T-helper 2 cell treated with Interferon-gamma antibody and Interleukin-4, amounts not matched to agents 5 μg/mL and 100 μg/mL, for 36 hours (primary cell): ENCODE measurements around the gene SLC23A2.

ENCODE experiments used
- DNase-seq: peaks from one replicate; pipeline ENCODE4 v3.0.0; 2021; ENCODE audit warnings: low spot score
- H3K27ac Mint-ChIP-seq: one replicate; pipeline ENCODE4 v1.8.0; 2021; ENCODE audit warnings: mild to moderate bottlenecking, mixed read lengths
- H3K27me3 Mint-ChIP-seq: one replicate; pipeline ENCODE4 v1.8.0; 2021; ENCODE audit warnings: low read depth, mixed read lengths
- H3K36me3 Mint-ChIP-seq: one replicate; pipeline ENCODE4 v1.8.0; 2021; ENCODE audit warnings: low read depth, mixed read lengths
- H3K4me1 Mint-ChIP-seq: one replicate; pipeline ENCODE4 v1.8.0; 2021; ENCODE audit warnings: low read depth, mixed read lengths
- H3K4me3 Mint-ChIP-seq: one replicate; pipeline ENCODE4 v1.8.0; 2022; ENCODE audit warnings: mild to moderate bottlenecking, moderate library complexity, mixed read lengths
- H3K9me3 Mint-ChIP-seq: one replicate; pipeline ENCODE4 v1.8.0; 2021; ENCODE audit warnings: mixed read lengths

SLC23A2 gene

DNA sequence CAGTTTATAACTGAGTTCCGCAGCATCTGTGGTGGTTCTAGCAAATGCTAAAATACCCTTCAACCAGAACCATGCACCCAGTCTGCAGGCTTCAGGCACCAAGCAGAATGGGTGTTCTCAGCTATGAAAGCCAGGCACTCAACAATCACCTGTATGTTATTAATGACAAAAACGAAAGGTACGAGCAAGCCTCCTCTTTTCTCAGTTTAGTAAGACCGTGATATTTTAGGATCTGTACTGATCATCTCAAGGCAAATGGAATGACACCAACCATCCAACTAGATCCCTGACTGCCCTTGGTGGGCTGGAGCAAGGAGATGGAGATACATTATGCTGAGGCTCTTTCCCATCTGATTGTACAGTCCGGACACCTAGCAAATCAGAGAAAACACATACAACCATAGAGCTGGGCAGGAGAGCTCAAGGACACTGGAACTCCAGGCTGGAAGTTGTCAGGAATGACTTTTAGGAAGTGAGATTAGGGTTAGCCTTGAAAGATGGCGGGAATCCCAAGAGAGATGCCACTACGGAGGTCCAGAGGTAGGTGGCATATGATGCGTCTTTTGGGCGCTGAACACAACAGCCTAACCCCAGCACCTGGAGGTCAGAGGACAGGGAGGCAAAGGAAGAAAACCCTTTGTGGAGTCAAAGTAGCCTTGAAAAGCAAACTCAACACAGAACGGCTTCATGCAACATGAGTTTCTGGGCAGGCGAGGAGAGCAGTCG lies 33.4 kb downstream of the SLC23A2 start:
- Mint-ChIP-seq H3K27me3 (no peaks in the 10 kb centered on the region), H3K9me3 (no peaks in the 10 kb centered on the region)

DNA sequence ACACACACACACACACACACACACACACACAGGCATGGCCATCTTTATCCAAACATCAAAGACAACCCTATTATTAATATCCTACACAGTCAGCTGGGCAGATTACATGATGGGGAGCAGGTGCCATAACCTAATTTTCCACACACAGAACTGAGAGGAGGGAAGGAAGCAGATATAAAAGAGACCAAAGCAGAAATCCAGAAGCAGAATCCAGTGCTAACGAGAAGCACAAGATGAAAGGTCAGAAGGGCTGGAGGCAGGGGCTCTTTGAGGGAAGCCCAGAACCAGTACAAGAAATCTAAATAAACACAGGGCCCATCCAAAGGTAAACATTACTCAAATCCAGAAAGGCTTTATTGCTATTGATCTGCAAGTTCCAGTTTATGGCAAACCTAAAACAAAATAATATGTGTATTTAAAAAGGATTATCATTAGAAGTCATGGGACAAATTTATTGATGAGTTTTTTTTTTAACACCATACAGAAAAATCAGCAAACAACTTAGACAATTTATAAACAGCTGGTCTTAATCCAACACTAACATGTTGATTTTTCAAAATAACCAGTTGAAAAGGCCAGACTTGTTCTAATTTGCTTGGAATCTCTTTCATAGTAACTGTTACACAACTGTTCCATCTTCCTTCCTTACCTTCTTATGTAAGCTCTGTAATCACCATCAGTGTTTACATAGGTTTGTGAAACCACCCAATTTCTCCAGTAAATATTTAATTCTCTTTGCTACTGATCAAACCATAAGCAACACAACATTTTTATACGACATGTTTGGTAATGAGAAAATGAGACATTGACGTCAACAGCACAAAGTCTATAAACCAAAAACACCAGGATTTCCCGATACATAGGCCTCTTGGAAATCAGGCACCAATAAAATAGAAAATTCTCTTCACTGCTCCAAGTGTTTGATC lies 34.2 kb downstream of the SLC23A2 start:
- Mint-ChIP-seq H3K36me3 (peaks cover 18% of the 10 kb centered on the region), H3K4me3 (no peak overlapping the region), H3K27me3 (no peaks in the 10 kb centered on the region), H3K27ac (no peak overlapping the region), H3K9me3 (peaks cover 3% of the 10 kb centered on the region), H3K4me1 (peaks cover 10% of the 10 kb centered on the region)
- no peak for DNase-seq

More for the DNA sequence above, 33.4 kb downstream of the SLC23A2 start:
- Mint-ChIP-seq H3K36me3 (peaks cover 14% of the 10 kb centered on the region), H3K4me1 (peaks cover 7% of the 10 kb centered on the region), H3K27ac (no peak overlapping the region), H3K4me3 (no peak overlapping the region)
- DNase-seq, result no peak

DNA sequence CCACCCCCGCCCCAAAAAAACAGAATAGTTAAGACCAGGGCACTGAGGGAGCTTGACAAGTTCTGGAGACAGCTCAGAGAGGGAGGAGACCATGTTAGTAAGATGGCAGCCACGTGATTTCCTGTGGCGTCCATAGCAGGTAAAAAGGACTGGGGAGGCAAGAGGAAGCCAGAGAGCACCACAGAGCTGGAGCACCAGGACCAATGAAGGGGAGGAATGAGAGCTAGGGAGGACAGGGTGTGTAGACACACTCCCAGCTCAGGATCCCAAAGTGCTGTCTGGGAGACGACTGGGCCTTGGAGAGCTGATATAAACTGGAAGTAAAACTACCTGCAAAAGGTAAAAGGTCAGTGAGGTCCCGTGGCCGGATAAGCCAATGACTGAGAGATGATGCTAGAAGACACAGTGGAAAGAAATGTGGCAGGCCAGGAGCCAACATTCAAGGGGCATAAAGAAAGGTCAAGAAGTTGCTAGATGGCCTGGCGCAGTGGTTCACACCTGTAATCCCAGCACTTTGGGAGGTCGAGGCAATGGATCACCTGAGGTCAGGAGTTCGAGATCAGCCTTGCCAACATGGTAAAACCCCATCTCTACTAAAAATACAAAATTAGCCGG lies 39.0 kb downstream of the SLC23A2 start:
- DNase-seq, result peak; percentile 48
- Mint-ChIP-seq H3K4me3 (peak overlapping the region; percentile 62), H3K36me3 (peaks cover 6% of the 10 kb centered on the region)

DNA sequence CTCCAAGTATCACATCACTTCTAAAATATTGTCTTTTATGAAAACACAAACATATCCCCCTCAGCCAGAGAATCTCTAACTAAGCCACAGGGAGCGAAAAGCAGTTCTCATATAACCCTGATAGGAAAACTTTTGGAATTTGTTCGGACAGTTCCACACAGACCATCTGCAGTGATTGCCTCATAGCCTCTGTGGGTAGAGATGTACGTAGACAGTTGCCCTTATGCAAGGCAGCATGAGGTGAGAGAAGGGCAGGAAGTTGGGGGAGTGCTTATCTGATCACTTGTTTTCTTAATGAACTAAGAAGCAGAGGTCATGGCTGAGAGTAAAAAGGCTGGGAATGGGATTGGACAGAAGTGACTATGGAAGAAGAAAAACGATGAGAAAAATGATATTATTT lies 39.6 kb downstream of the SLC23A2 start:
- Mint-ChIP-seq H3K9me3 (peaks cover 3% of the 10 kb centered on the region), H3K36me3 (peaks cover 6% of the 10 kb centered on the region), H3K4me1 (peaks cover 29% of the 10 kb centered on the region), H3K27ac (peak overlapping the region; percentile 95), H3K4me3 (peak overlapping the region; percentile 62), H3K27me3 (no peaks in the 10 kb centered on the region)
- peak; percentile 53 for DNase-seq

More for the DNA sequence above, 39.0 kb downstream of the SLC23A2 start:
- peaks cover 3% of the 10 kb centered on the region for H3K9me3 Mint-ChIP-seq
- H3K4me1 Mint-ChIP-seq, result peaks cover 29% of the 10 kb centered on the region
- peak overlapping the region; percentile 95 for H3K27ac Mint-ChIP-seq
- no peaks in the 10 kb centered on the region for H3K27me3 Mint-ChIP-seq

DNA sequence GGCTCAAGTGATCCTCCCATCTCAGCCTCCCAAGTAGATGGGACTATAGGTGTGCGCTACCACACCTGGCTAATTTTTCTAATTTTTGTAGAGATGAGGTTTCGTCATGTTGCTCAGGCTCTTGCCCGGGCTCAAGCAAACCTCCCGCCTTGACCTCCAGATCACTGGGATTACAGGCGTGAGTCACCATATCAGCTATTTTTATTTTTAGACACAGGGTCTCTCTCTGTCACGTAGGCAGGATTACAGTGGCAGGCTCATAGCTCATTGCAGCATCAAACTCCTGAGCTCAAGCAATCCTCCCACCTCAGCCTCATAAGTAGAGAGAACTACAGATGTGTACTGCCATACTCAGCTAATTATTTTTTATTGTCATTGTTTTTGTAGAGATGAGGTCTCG lies 41.7 kb downstream of the SLC23A2 start:
- no peak for DNase-seq
- Mint-ChIP-seq H3K4me3 (no peak overlapping the region), H3K27me3 (no peaks in the 10 kb centered on the region), H3K27ac (no peak overlapping the region), H3K36me3 (peaks cover 5% of the 10 kb centered on the region), H3K4me1 (peaks cover 31% of the 10 kb centered on the region), H3K9me3 (peaks cover 3% of the 10 kb centered on the region)

DNA sequence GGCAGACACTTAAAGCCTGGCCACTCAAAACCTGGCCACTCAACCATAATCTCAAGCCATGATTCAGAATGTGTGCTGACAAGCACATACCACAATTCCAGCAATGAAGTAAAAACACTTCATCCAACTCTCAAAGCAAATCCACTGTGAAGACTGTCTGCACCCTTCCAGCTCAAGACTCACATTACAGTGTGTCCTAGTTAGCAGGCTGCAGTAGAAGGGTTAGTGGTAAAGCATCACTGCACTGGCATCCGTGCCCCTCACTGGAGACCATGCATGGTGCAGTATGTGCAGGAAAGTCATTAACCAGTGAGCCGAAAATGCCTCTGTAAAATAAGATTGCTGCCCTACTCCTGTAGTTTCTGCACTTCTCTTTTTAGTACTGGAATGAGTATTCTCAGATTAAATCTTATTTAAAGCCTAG lies 43.4 kb downstream of the SLC23A2 start:
- Mint-ChIP-seq H3K4me1 (peaks cover 29% of the 10 kb centered on the region), H3K36me3 (peaks cover 5% of the 10 kb centered on the region), H3K27ac (no peak overlapping the region), H3K27me3 (no peaks in the 10 kb centered on the region), H3K9me3 (peaks cover 3% of the 10 kb centered on the region), H3K4me3 (no peak overlapping the region)
- no peak for DNase-seq

DNA sequence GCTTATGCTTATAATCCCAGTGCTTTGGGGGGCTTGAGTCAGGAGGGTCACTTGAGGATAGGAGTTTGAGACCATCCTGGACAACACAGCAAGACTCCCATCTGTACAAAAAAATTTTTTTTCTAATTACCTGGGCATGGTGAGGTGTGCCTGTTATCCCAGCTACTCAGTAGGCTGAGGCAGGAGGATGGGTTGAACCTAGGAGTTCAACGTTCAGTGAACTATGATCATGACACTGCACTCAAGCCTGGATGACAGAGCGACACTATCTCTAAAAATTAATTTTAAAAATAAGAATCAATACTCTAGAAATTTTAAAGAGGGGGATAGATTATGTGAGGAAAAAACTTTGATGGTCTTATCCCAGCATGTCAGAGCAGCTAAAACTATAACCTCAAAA lies 44.1 kb downstream of the SLC23A2 start:
- DNase-seq, result no peak
- Mint-ChIP-seq H3K27me3 (no peaks in the 10 kb centered on the region), H3K36me3 (peaks cover 4% of the 10 kb centered on the region), H3K27ac (no peak overlapping the region), H3K4me1 (peaks cover 24% of the 10 kb centered on the region), H3K4me3 (no peak overlapping the region), H3K9me3 (peaks cover 3% of the 10 kb centered on the region)

DNA sequence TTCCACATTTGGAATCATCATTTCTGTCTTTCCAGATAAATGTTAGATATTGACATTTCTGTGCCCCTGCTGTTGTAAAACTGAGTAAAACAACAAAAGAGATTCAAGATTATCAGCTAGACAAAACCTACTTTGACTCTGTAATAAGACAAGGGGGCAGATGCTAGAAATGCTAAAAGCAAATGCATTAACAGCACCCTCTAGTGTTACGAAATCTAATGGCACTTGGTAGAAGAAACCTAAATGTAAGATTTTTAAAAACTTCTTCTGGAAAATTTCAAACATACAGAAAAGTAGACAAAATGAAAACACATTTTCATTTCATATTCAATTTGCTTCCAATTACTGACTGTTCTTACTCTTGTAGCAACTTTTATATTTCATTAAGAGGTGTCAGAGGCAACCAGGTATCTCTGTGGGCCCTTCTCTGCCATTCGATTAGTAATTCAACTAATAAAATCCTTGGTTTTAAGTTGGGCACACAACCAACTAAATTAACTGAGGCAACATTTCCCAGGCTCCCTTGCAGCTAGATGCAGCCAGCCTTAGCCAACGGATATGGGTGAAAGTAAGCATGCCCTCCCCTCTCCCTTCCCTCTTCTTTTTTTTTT lies 45.0 kb downstream of the SLC23A2 start:
- H3K36me3 Mint-ChIP-seq, result peaks cover 5% of the 10 kb centered on the region
- H3K9me3 Mint-ChIP-seq, result peaks cover 4% of the 10 kb centered on the region
- H3K4me1 Mint-ChIP-seq, result peaks cover 15% of the 10 kb centered on the region
- no peak overlapping the region for H3K4me3 Mint-ChIP-seq
- H3K27me3 Mint-ChIP-seq, result no peaks in the 10 kb centered on the region
- H3K27ac Mint-ChIP-seq, result no peak overlapping the region
- DNase-seq, result no peak

DNA sequence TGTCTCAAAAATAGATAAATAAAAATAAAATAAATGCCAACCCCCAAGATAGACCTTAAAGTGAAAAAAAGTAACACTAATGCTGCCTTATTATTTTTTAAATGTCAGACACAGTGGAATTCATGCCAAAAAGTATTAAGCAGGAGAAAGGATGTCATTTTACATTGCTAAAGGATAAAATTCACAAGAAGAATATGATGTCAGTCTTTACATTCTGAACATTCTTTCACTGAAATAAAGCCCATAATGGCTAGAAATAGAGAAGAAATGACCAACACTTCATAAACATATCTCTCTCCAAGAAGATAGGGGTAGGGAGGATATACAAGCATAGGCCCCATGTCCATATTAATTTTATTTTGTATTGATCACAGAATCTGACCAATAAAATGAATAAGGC lies 47.4 kb downstream of the SLC23A2 start:
- DNase-seq, result no peak
- H3K27ac Mint-ChIP-seq, result no peak overlapping the region
- H3K9me3 Mint-ChIP-seq, result peaks cover 4% of the 10 kb centered on the region
- no peaks in the 10 kb centered on the region for H3K27me3 Mint-ChIP-seq
- H3K4me3 Mint-ChIP-seq, result no peak overlapping the region
- peaks cover 22% of the 10 kb centered on the region for H3K4me1 Mint-ChIP-seq
- H3K36me3 Mint-ChIP-seq, result peaks cover 13% of the 10 kb centered on the region

DNA sequence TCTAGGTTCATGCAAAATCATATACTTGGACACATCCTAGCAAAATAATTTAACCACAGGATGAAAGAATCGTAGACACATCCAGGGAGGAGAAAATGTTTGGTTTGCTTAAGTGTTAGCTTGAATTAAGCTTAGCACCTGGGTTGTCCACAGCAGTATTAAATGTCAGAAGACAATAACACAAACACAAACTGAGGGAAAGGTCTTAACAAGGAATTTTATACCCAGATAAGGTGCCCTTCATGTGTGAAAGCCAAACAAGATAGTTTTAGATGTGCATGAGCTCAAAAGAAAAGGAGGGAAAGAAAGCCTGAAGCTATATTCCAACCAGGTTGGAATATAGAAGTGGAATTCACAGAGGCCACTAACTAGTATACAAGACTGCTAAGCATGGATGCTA lies 49.1 kb downstream of the SLC23A2 start:
- Mint-ChIP-seq H3K27me3 (no peaks in the 10 kb centered on the region), H3K36me3 (peaks cover 13% of the 10 kb centered on the region), H3K9me3 (peaks cover 4% of the 10 kb centered on the region), H3K4me1 (peaks cover 28% of the 10 kb centered on the region), H3K27ac (no peak overlapping the region), H3K4me3 (no peak overlapping the region)
- no peak for DNase-seq

DNA sequence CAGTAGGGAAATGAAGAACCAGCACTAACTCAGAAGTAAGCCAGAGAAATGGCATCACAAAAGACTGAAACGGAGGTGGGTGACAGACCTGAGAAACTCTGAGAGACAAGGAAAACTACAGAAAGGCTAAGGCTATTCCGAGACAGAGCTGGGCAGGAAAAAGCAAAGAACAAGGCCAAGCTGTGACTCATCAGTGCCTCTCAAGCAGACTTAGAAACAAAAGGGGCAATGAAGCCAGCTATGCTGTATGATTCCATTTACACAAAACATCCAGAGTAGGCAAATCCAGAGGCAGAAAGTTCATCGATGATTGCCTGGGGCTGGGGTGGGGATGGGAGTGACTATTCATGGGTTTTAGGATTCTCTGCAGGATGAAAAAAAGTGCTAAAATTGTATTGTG lies 50.0 kb downstream of the SLC23A2 start:
- Mint-ChIP-seq H3K4me1 (peaks cover 31% of the 10 kb centered on the region), H3K36me3 (peaks cover 13% of the 10 kb centered on the region), H3K27me3 (no peaks in the 10 kb centered on the region), H3K27ac (peak overlapping the region; percentile 17), H3K4me3 (no peak overlapping the region), H3K9me3 (peaks cover 4% of the 10 kb centered on the region)
- no peak for DNase-seq

DNA sequence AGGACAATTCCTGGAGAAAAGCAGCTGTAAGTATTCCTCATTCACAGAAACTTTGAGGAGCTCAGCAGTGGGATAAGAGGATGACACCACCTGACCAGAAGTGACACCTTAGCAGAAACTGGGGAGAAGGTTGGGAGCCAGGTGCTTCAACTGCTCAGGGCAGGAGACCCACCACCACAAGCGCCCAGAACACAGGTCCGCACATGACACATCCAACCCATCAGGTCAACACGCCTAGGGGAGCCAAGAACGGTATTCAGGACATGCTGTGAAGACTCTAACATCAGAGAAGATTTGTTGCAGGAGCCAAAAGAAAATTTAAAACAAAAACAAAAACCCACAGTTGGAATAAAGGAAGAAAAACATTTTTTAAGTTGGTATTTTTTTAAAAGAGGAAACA lies 50.5 kb downstream of the SLC23A2 start:
- Mint-ChIP-seq H3K36me3 (peaks cover 13% of the 10 kb centered on the region), H3K27ac (no peak overlapping the region), H3K4me1 (peaks cover 29% of the 10 kb centered on the region), H3K4me3 (no peak overlapping the region), H3K9me3 (peaks cover 4% of the 10 kb centered on the region), H3K27me3 (no peaks in the 10 kb centered on the region)
- DNase-seq, result no peak

DNA sequence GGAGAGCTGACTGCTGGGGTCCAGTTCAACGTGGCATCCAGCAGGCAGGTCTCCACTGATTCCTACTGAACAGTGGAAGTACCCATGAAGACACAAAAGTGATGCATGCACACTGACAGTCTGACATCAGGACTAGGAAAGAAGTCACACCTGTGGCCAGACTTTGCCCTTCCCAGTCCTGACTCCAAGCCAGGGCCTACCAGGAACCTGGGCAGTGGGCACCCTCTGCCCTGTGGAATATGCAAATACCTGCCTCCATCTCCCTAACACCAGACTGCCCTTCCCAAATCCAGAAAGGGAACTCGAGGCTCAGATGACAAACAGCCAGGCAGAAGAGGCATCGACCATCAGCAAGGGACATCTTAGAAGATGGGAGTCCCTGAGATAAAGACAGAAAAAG lies 50.9 kb downstream of the SLC23A2 start:
- H3K4me3 Mint-ChIP-seq, result no peak overlapping the region
- no peak overlapping the region for H3K27ac Mint-ChIP-seq
- H3K27me3 Mint-ChIP-seq, result no peaks in the 10 kb centered on the region
- DNase-seq, result no peak
- peaks cover 4% of the 10 kb centered on the region for H3K9me3 Mint-ChIP-seq
- H3K4me1 Mint-ChIP-seq, result peaks cover 29% of the 10 kb centered on the region
- H3K36me3 Mint-ChIP-seq, result peaks cover 13% of the 10 kb centered on the region

DNA sequence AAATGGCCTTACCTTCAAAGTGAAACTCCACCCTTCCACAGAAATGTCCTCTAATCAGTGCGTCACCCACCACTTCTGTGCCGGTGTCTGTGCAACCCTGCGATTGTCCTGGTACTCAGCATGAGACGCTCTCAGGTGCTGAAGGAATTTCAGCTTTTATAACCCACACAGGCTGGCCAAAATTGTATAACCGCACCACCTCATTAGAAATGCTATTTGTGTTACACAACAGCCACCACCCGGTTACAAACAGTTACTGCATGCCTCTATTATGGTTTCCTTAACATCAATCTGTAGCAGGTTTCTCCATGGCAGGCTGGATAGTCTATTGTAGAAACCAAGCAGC lies 51.5 kb downstream of the SLC23A2 start:
- peak overlapping the region; percentile 38 for H3K4me3 Mint-ChIP-seq
- peak overlapping the region; percentile 38 for H3K27ac Mint-ChIP-seq
- H3K4me1 Mint-ChIP-seq, result peaks cover 29% of the 10 kb centered on the region
- H3K9me3 Mint-ChIP-seq, result peaks cover 4% of the 10 kb centered on the region
- peak; percentile 10 for DNase-seq
- peaks cover 13% of the 10 kb centered on the region for H3K36me3 Mint-ChIP-seq
- no peaks in the 10 kb centered on the region for H3K27me3 Mint-ChIP-seq
